ENCODE measurements around the gene LYZL1. TPM values are rescaled to one million over a fixed set of nuclear protein-coding genes. Genes with fewer than 3 reads are reported as not detected.
"Not testable (repeated sequence)": the region's sequence is repeated elsewhere in the genome, so short reads cannot be mapped to it uniquely, and the experiment has no call there.

The LYZL1 gene
- total and polyA plus RNA-seq, 2 experiments from 2014 or later = not detected

DNA sequence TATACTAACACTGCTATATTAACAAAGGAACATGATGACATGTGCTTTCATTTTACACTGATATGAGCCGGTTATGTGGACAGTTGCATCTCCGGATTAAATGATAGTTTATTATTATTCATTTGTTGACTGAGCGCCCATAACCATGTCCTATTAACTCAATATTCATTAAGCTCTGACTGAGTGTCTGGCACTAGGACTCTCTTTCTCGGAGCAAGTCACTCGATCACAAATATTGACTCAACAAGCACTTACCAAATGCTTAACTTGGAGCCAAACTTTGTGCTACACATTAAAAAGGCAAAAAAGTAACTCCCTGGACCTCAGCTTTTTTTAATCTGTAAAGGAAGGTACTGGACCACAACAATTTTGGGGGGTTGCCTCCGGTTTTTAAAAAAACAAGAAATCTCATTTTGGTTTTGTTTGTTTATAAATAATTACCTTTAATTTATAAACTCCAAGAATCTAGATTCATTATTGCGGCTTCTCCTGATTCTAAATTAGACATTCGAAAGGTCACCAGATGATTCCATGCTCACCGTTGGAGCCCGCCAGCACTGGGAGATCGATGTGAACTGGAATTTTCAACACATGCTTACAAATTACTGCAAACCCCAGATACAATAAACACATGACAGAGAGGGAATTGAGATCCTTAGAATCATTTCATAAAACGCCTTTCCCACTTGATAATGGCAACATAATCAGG is 8.9 kb upstream of the LYZL1 start:
- H3K4me3 ChIP-seq = no peak overlapping the region
- H3F3A ChIP-seq (ENCODE audit: insufficient read depth) = no peaks in the 10 kb centered on the region
- TF ChIP-seq EZH2phosphoT487 (IDR thresholded peaks at IDR 0.05; ENCODE audit: insufficient read depth, low read depth) (no peak), EZH2 (IDR thresholded peaks at IDR 0.05; ENCODE audit: insufficient read depth, poor library complexity, severe bottlenecking) (no peak)
- no peaks in the 10 kb centered on the region for H3K9me2 ChIP-seq (ENCODE audit: insufficient read depth)
- peaks cover 38% of the 10 kb centered on the region for H3K27me3 ChIP-seq (replicated peaks; ENCODE audit: insufficient read depth)
- H3K27ac ChIP-seq = no peak overlapping the region
- H3K79me2 ChIP-seq (ENCODE audit: insufficient read depth) = no peaks in the 10 kb centered on the region
- no peak for DNase-seq
- H3K4me1 ChIP-seq (ENCODE audit: insufficient read depth) = no peaks in the 10 kb centered on the region
- H3K36me3 ChIP-seq (ENCODE audit: low read depth) = no peaks in the 10 kb centered on the region
- H3K4me2 ChIP-seq (ENCODE audit: unreplicated experiment) = no peak overlapping the region
- H3K9me3 ChIP-seq (ENCODE audit: low read depth) = no peaks in the 10 kb centered on the region
- in situ Hi-C loops (cut with MboI) = no loop called here
- H4K20me1 ChIP-seq (ENCODE audit: insufficient read depth) = no peaks in the 10 kb centered on the region
- 45 to 46% methylated on average over 12 of the region's 12 CpGs for WGBS, 2 experiments (ENCODE audit: low coverage in 1 of 2, low lambda C conversion rate in 2 of 2, missing lambda C conversion rate in 2 of 2)
- no peak overlapping the region for H2AFZ ChIP-seq
- no peak overlapping the region for H3K9ac ChIP-seq

- WGBS, 2 experiments (ENCODE audit: low coverage in 1 of 2, low lambda C conversion rate in 2 of 2, missing lambda C conversion rate in 2 of 2) = 12 to 17% methylated on average over 3 of the region's 3 CpGs
- Histone ChIP-seq H3K9me3 (ENCODE audit: low read depth) (no peaks in the 10 kb centered on the region), H3K79me2 (ENCODE audit: insufficient read depth) (no peaks in the 10 kb centered on the region), H3K9ac (no peak overlapping the region), H3K36me3 (ENCODE audit: low read depth) (no peaks in the 10 kb centered on the region), H3K27me3 (replicated peaks; ENCODE audit: insufficient read depth) (peaks cover 38% of the 10 kb centered on the region), H3K4me2 (ENCODE audit: unreplicated experiment) (no peak overlapping the region), H3F3A (ENCODE audit: insufficient read depth) (no peaks in the 10 kb centered on the region), H3K4me1 (ENCODE audit: insufficient read depth) (no peaks in the 10 kb centered on the region), H4K20me1 (ENCODE audit: insufficient read depth) (no peaks in the 10 kb centered on the region), H3K4me3 (no peak overlapping the region), H3K27ac (no peak overlapping the region), H3K9me2 (ENCODE audit: insufficient read depth) (no peaks in the 10 kb centered on the region), H2AFZ (no peak overlapping the region)
- in situ Hi-C loops (cut with MboI) = no loop called here
- DNase-seq = no peak
- TF ChIP-seq EZH2phosphoT487 (IDR thresholded peaks at IDR 0.05; ENCODE audit: insufficient read depth, low read depth) = no peak
- TF ChIP-seq EZH2 (IDR thresholded peaks at IDR 0.05; ENCODE audit: insufficient read depth, poor library complexity, severe bottlenecking) = no peak
Observed at GRCh38 chr10:29280488-29280840, 8.4 kb upstream of the LYZL1 start.

DNA sequence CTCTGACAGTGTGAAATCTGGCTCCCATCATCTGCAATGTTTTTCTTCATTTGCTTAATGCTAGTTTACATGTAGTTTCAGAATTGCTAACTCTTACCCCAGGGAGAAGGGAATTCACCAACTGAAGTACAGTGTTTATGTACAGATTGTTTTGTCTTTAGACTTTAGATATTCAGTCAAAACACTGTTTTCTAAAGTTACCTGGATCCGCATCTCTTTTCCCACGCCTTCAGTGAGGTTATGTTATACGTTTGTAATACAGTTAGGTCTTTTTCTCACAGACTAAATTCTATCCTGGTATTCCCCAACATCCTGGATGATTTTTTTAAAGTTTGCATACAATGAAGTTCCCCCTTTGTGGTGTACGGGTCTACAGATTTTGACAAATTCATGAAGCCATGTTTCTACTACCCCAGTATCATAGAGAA is 3.2 kb upstream of the LYZL1 start:
- Histone ChIP-seq H3K27ac (no peak overlapping the region), H4K20me1 (ENCODE audit: insufficient read depth) (no peaks in the 10 kb centered on the region), H3K9me2 (ENCODE audit: insufficient read depth) (no peaks in the 10 kb centered on the region), H3K79me2 (ENCODE audit: insufficient read depth) (no peaks in the 10 kb centered on the region), H3K4me1 (ENCODE audit: insufficient read depth) (no peaks in the 10 kb centered on the region), H3K4me3 (no peak overlapping the region), H3K36me3 (ENCODE audit: low read depth) (no peaks in the 10 kb centered on the region), H3K9me3 (ENCODE audit: low read depth) (no peaks in the 10 kb centered on the region), H3K4me2 (ENCODE audit: unreplicated experiment) (no peak overlapping the region), H3K9ac (no peak overlapping the region), H2AFZ (no peak overlapping the region), H3F3A (ENCODE audit: insufficient read depth) (no peaks in the 10 kb centered on the region), H3K27me3 (replicated peaks; ENCODE audit: insufficient read depth) (peaks cover 27% of the 10 kb centered on the region)
- in situ Hi-C loops (cut with MboI) = no loop called here
- no peak for DNase-seq
- WGBS, 2 experiments (ENCODE audit: low coverage in 1 of 2, low lambda C conversion rate in 2 of 2, missing lambda C conversion rate in 2 of 2) = 47 to 49% methylated on average over 4 of the region's 4 CpGs
- no peak for TF ChIP-seq EZH2 (IDR thresholded peaks at IDR 0.05; ENCODE audit: insufficient read depth, poor library complexity, severe bottlenecking)
- TF ChIP-seq EZH2phosphoT487 (IDR thresholded peaks at IDR 0.05; ENCODE audit: insufficient read depth, low read depth) = no peak

GRCh38 chr10:29287635-29288034 is 1.2 kb upstream of the LYZL1 start:
- DNase-seq = no peak
- H3K27me3 ChIP-seq (replicated peaks; ENCODE audit: insufficient read depth) = peaks cover 27% of the 10 kb centered on the region
- H3K79me2 ChIP-seq (ENCODE audit: insufficient read depth) = no peaks in the 10 kb centered on the region
- no peaks in the 10 kb centered on the region for H3K9me2 ChIP-seq (ENCODE audit: insufficient read depth)
- no peak overlapping the region for H3K9ac ChIP-seq
- H3K27ac ChIP-seq = no peak overlapping the region
- H3K4me1 ChIP-seq (ENCODE audit: insufficient read depth) = no peaks in the 10 kb centered on the region
- H3K4me3 ChIP-seq = no peak overlapping the region
- H3K36me3 ChIP-seq (ENCODE audit: low read depth) = no peaks in the 10 kb centered on the region
- no peaks in the 10 kb centered on the region for H4K20me1 ChIP-seq (ENCODE audit: insufficient read depth)
- H2AFZ ChIP-seq = no peak overlapping the region
- TF ChIP-seq EZH2phosphoT487 (IDR thresholded peaks at IDR 0.05; ENCODE audit: insufficient read depth, low read depth) (no peak), EZH2 (IDR thresholded peaks at IDR 0.05; ENCODE audit: insufficient read depth, poor library complexity, severe bottlenecking) (no peak)
- H3K4me2 ChIP-seq (ENCODE audit: unreplicated experiment) = no peak overlapping the region
- WGBS, 2 experiments (ENCODE audit: low coverage in 1 of 2, low lambda C conversion rate in 2 of 2, missing lambda C conversion rate in 2 of 2) = 29 to 34% methylated on average over 4 of the region's 4 CpGs
- H3K9me3 ChIP-seq (ENCODE audit: low read depth) = no peaks in the 10 kb centered on the region
- in situ Hi-C loops (cut with MboI) = no loop called here
- no peaks in the 10 kb centered on the region for H3F3A ChIP-seq (ENCODE audit: insufficient read depth)

DNA sequence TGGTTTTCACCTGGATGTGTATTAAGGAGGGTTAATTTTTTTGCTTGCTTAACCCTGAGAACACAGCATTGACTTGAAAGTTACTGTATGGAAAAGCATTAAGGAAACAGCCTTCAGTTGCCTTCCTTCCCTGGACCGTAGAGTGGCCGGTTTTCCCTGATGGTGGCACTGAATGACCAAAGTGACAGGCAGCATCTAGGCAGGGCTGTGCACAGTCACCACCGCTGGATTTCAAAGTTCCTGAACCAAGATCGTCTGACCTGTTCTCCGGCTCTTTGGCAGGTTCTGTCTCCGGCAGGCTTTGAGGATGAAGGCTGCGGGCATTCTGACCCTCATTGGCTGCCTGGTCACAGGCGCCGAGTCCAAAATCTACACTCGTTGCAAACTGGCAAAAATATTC is 2.7 kb downstream of the LYZL1 start:
- H3K4me3 ChIP-seq; H3K4me1 ChIP-seq (ENCODE audit: insufficient read depth); H3K9me3 ChIP-seq (ENCODE audit: low read depth); H3K79me2 ChIP-seq (ENCODE audit: insufficient read depth); H3F3A ChIP-seq (ENCODE audit: insufficient read depth); DNase-seq; H3K36me3 ChIP-seq (ENCODE audit: low read depth); H2AFZ ChIP-seq; H3K27ac ChIP-seq; H4K20me1 ChIP-seq (ENCODE audit: insufficient read depth); H3K9me2 ChIP-seq (ENCODE audit: insufficient read depth); in situ Hi-C loops (cut with MboI); H3K9ac ChIP-seq; H3K4me2 ChIP-seq (ENCODE audit: unreplicated experiment): not testable (repeated sequence)
- 38 to 47% methylated on average over 8 to 9 of the region's 10 CpGs for WGBS, 2 experiments (ENCODE audit: low coverage in 1 of 2, low lambda C conversion rate in 2 of 2, missing lambda C conversion rate in 2 of 2)
- H3K27me3 ChIP-seq (replicated peaks; ENCODE audit: insufficient read depth) = peaks cover 30% of the 10 kb centered on the region

DNA sequence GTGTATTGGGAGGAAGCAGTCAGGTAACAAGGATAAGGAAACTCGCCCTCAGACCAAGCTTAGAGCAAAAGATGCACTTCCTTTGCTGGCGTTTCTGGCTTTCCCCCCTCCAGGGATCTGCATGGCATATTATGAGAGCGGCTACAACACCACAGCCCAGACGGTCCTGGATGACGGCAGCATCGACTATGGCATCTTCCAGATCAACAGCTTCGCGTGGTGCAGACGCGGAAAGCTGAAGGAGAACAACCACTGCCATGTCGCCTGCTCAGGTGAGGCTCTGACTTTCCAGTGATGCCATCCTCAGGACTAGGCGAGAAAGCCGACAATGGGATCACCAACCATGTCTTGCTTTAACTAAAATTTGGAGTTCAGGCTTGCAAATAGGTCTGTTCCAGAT is 3.5 kb downstream of the LYZL1 start:
- H3F3A ChIP-seq (ENCODE audit: insufficient read depth); H3K9me2 ChIP-seq (ENCODE audit: insufficient read depth); H4K20me1 ChIP-seq (ENCODE audit: insufficient read depth); H3K36me3 ChIP-seq (ENCODE audit: low read depth); H3K4me1 ChIP-seq (ENCODE audit: insufficient read depth); H3K4me2 ChIP-seq (ENCODE audit: unreplicated experiment); H2AFZ ChIP-seq; H3K79me2 ChIP-seq (ENCODE audit: insufficient read depth); H3K4me3 ChIP-seq; DNase-seq; in situ Hi-C loops (cut with MboI); H3K9ac ChIP-seq; H3K27ac ChIP-seq; H3K9me3 ChIP-seq (ENCODE audit: low read depth): not testable (repeated sequence)
- 46 to 55% methylated on average over 10 to 13 of the region's 13 CpGs for WGBS, 2 experiments (ENCODE audit: low coverage in 1 of 2, low lambda C conversion rate in 2 of 2, missing lambda C conversion rate in 2 of 2)
- H3K27me3 ChIP-seq (replicated peaks; ENCODE audit: insufficient read depth) = peaks cover 26% of the 10 kb centered on the region
